HEK293 (cell line): ENCODE results near the gene PPIA.

ENCODE experiments used
- CTCF ChIA-PET: fragments of 350-600 bp; formaldehyde crosslinking; extraction: SDS; loops from one replicate; lab custom pipeline; 2021; ENCODE audit warnings: antibody characterized with exemption; lab: Yijun Ruan, JAX
- POLR2A ChIA-PET: fragments of 300-600 bp; formaldehyde crosslinking; extraction: SDS; loops from one replicate; lab custom pipeline; 2020; ENCODE audit warnings: antibody characterized with exemption, inconsistent platforms; lab: Yijun Ruan, JAX
- H3K27ac ChIP-seq: fragments of 200-500 bp; sonication (Bioruptor generic); 2 replicates; pipeline ENCODE4 v1.5.1; 2014; ENCODE audit warnings: low read depth, low read length, control low read depth, inconsistent platforms; ENCODE audit errors: extremely low read depth
- H3K36me3 ChIP-seq, 2 experiments: fragments of 200-500 bp in 1 of 2; sonication (Bioruptor generic) in 1 of 2; 1 replicate in 1 of 2; 2 replicates in 1 of 2; pipeline ENCODE4 v1.5.1; 2014 to 2017; ENCODE audit warnings: inconsistent platforms in 2 of 2, low read length in 2 of 2; ENCODE audit not compliant: control insufficient read depth in 2 of 2, insufficient read depth in 1 of 2
- H3K4me1 ChIP-seq: fragments of 200-500 bp; sonication (Bioruptor generic); 2 replicates; pipeline ENCODE4 v1.5.1; 2014; ENCODE audit warnings: mild to moderate bottlenecking, low read length, inconsistent platforms; ENCODE audit not compliant: control insufficient read depth, insufficient read depth
- H3K4me3 ChIP-seq: 2 replicates; pipeline ENCODE4 v1.5.1; 2011; ENCODE audit warnings: low read depth, mild to moderate bottlenecking, control low read depth, low read length, moderate library complexity
- H3K9me3 ChIP-seq: fragments of 200-500 bp; sonication (Bioruptor generic); 2 replicates; pipeline ENCODE4 v1.5.1; 2014; ENCODE audit warnings: low read depth, low read length, inconsistent platforms; ENCODE audit not compliant: control insufficient read depth, insufficient read depth
- AEBP2 ChIP-seq: fragments of 450-650 bp; formaldehyde crosslinking; IDR thresholded peaks from 2 replicates; pipeline ENCODE4 v1.5.1; 2016; ENCODE audit warnings: missing biosample characterization, missing genetic modification characterization, borderline replicate concordance
- BCL11B ChIP-seq: fragments of 450-650 bp; formaldehyde crosslinking; IDR thresholded peaks from 2 replicates; pipeline ENCODE4 v1.5.1; 2016; ENCODE audit warnings: low read depth, missing biosample characterization, missing genetic modification characterization
- EGR2 ChIP-seq: fragments of 450-650 bp; formaldehyde crosslinking; IDR thresholded peaks from 2 replicates; pipeline ENCODE4 v1.5.1; 2016; ENCODE audit warnings: low read depth, missing biosample characterization, missing genetic modification characterization
- FEZF1 ChIP-seq: fragments of 450-650 bp; formaldehyde crosslinking; IDR thresholded peaks from 2 replicates; pipeline ENCODE4 v1.5.1; 2016; ENCODE audit warnings: missing biosample characterization, missing genetic modification characterization
- GLIS1 ChIP-seq: fragments of 450-650 bp; formaldehyde crosslinking; IDR thresholded peaks from 2 replicates; pipeline ENCODE4 v1.5.1; 2016; ENCODE audit warnings: missing biosample characterization, missing genetic modification characterization
- HOXD13 ChIP-seq: sonication (generic); formaldehyde crosslinking; IDR thresholded peaks from 2 replicates; pipeline ENCODE4 v1.8.0; 2022; ENCODE audit warnings: missing genetic modification reagents, borderline replicate concordance
- IKZF3 ChIP-seq: fragments of 450-650 bp; IDR thresholded peaks from 2 replicates; pipeline ENCODE4 v1.5.0; 2018; ENCODE audit warnings: missing biosample characterization, mild to moderate bottlenecking, missing genetic modification characterization, moderate library complexity
- KLF1 ChIP-seq: fragments of 450-650 bp; formaldehyde crosslinking; IDR thresholded peaks from 2 replicates; pipeline ENCODE4 v1.5.1; 2016; ENCODE audit warnings: missing biosample characterization, missing genetic modification characterization
- KLF10 ChIP-seq: fragments of 450-650 bp; IDR thresholded peaks from 2 replicates; pipeline ENCODE4 v1.5.1; 2018; ENCODE audit warnings: missing biosample characterization, mild to moderate bottlenecking, missing genetic modification characterization
- KLF8 ChIP-seq: fragments of 450-650 bp; formaldehyde crosslinking; IDR thresholded peaks from 2 replicates; pipeline ENCODE4 v1.5.1; 2016; ENCODE audit warnings: missing biosample characterization, missing genetic modification characterization
- MZF1 ChIP-seq: fragments of 450-650 bp; formaldehyde crosslinking; IDR thresholded peaks from 2 replicates; pipeline ENCODE4 v1.5.1; 2017; ENCODE audit warnings: missing biosample characterization, missing genetic modification characterization, borderline replicate concordance
- SP2 ChIP-seq: fragments of 450-650 bp; formaldehyde crosslinking; IDR thresholded peaks from 2 replicates; pipeline ENCODE4 v1.5.1; 2016; ENCODE audit warnings: missing biosample characterization, missing genetic modification characterization
- ZBTB17 ChIP-seq: fragments of 450-650 bp; formaldehyde crosslinking; IDR thresholded peaks from 2 replicates; pipeline ENCODE4 v1.5.1; 2016; ENCODE audit warnings: missing biosample characterization, missing genetic modification characterization
- ZBTB44 ChIP-seq: fragments of 450-650 bp; IDR thresholded peaks from 2 replicates; pipeline ENCODE4 v1.5.1; 2018; ENCODE audit warnings: missing biosample characterization, mild to moderate bottlenecking, missing genetic modification characterization
- ZBTB7A ChIP-seq: fragments of 450-650 bp; formaldehyde crosslinking; IDR thresholded peaks from 2 replicates; pipeline ENCODE4 v1.5.1; 2016; ENCODE audit warnings: low read depth, missing biosample characterization, missing genetic modification characterization
- ZNF112 ChIP-seq: fragments of 450-650 bp; formaldehyde crosslinking; IDR thresholded peaks from 2 replicates; pipeline ENCODE4 v1.5.0; 2017; ENCODE audit warnings: missing biosample characterization, missing genetic modification characterization
- ZNF121 ChIP-seq: fragments of 450-650 bp; formaldehyde crosslinking; IDR thresholded peaks from 2 replicates; pipeline ENCODE4 v1.5.1; 2016; ENCODE audit warnings: missing biosample characterization, missing genetic modification characterization
- ZNF155 ChIP-seq: fragments of 450-650 bp; formaldehyde crosslinking; IDR thresholded peaks from 2 replicates; pipeline ENCODE4 v1.5.1; 2016; ENCODE audit warnings: missing biosample characterization, missing genetic modification characterization
- ZNF335 ChIP-seq: fragments of 450-650 bp; formaldehyde crosslinking; conservative IDR thresholded peaks from 2 replicates; pipeline ENCODE4 v1.5.1; 2016; ENCODE audit warnings: missing biosample characterization, missing genetic modification characterization
- ZNF423 ChIP-seq: fragments of 450-650 bp; formaldehyde crosslinking; IDR thresholded peaks from 2 replicates; pipeline ENCODE4 v1.5.1; 2016; ENCODE audit warnings: missing biosample characterization, missing genetic modification characterization
- ZNF645 ChIP-seq: fragments of 450-650 bp; formaldehyde crosslinking; IDR thresholded peaks from 2 replicates; pipeline ENCODE4; 2016; ENCODE audit warnings: missing biosample characterization, missing genetic modification characterization
- ZNF660 ChIP-seq: fragments of 450-650 bp; IDR thresholded peaks from 2 replicates; pipeline ENCODE4 v1.5.1; 2018; ENCODE audit warnings: missing biosample characterization, mild to moderate bottlenecking, missing genetic modification characterization
- ZNF692 ChIP-seq: fragments of 450-650 bp; formaldehyde crosslinking; IDR thresholded peaks from 2 replicates; pipeline ENCODE4 v1.5.1; 2016; ENCODE audit warnings: missing biosample characterization, missing genetic modification characterization
- ZNF707 ChIP-seq: fragments of 450-650 bp; formaldehyde crosslinking; IDR thresholded peaks from 2 replicates; pipeline ENCODE4 v1.5.1; 2016; ENCODE audit warnings: missing biosample characterization, missing genetic modification characterization
- ZNF76 ChIP-seq: fragments of 450-650 bp; formaldehyde crosslinking; IDR thresholded peaks from 2 replicates; pipeline ENCODE4; 2016; ENCODE audit warnings: low read depth, missing biosample characterization, missing genetic modification characterization, borderline replicate concordance
- ZNF768 ChIP-seq: fragments of 450-650 bp; formaldehyde crosslinking; IDR thresholded peaks from 2 replicates; pipeline ENCODE4 v1.5.1; 2018; ENCODE audit warnings: missing biosample characterization, mild to moderate bottlenecking, missing genetic modification characterization
- ZSCAN30 ChIP-seq: fragments of 450-650 bp; IDR thresholded peaks from 2 replicates; pipeline ENCODE4 v1.5.1; 2018; ENCODE audit warnings: missing biosample characterization, mild to moderate bottlenecking, missing genetic modification characterization, moderate library complexity
- ZXDB ChIP-seq: fragments of 450-650 bp; formaldehyde crosslinking; IDR thresholded peaks from 2 replicates; pipeline ENCODE4 v1.5.1; 2016; ENCODE audit warnings: missing biosample characterization, missing genetic modification characterization

The PPIA gene

GRCh38 chr7:44796504-44797328, at the start of gene PPIA (continued):
- TF ChIP-seq MZF1 (tag by site-specific recombination) (0 out of 2 replicates have a peak, but pooled peaks have one; percentile 26), KLF1 (tag by site-specific recombination) (peak; percentile 88), KLF8 (tag by site-specific recombination) (peak; percentile 66), ZSCAN30 (peak; percentile 76), ZBTB7A (peak; percentile 25; the same call in 1 of the 2 replicates), ZNF155 (tag by site-specific recombination) (no peak)

- Histone ChIP-seq H3K4me3 (peak within 1 kb of the TSS; percentile 92), H3K27ac (peak within 1 kb of the TSS; percentile 71), H3K36me3 (peaks cover 0 to 15% of the 10 kb centered on the region in 2 experiments; a peak in 2 of 3 replicates), H3K9me3 (no peaks in the 10 kb centered on the region), H3K4me1 (no peaks in the 10 kb centered on the region; the same call in 1 of the 2 replicates)
- CTCF ChIA-PET = interaction anchor here (0.7 to 1.2 kb wide), 2 partner anchors 174 kb away, joined by 3 read pairs; no protein-coding TSS in a partner anchor
- POLR2A ChIA-PET = interaction anchor here (0.5 to 2.6 kb wide), 6 partner anchors 30 to 174 kb away, joined by 3 to 12 read pairs (median 5); partner anchors contain the start of genes DDX56 and OGDH
- TF ChIP-seq ZXDB (tag by site-specific recombination) (no peak), ZNF76 (tag by site-specific recombination) (no peak), ZNF660 (tag by site-specific recombination) (peak; percentile 66; the same call in 1 of the 2 replicates), AEBP2 (no peak), ZNF768 (tag by site-specific recombination) (0 out of 2 replicates have a peak, but pooled peaks have one; percentile 22), ZNF645 (tag by site-specific recombination) (no peak), KLF10 (tag by site-specific recombination) (peak; percentile 81), ZBTB17 (tag by site-specific recombination) (peak; percentile 58; the same call in 1 of the 2 replicates), FEZF1 (no peak), KLF8 (tag by site-specific recombination) (peak; percentile 65), HOXD13 (CRISPR knock-in tag) (no peak), BCL11B (tag by site-specific recombination) (no peak), SP2 (tag by site-specific recombination) (peak; percentile 44), ZNF335 (tag by site-specific recombination) (peak; percentile 55), ZNF121 (tag by site-specific recombination) (peak; percentile 48), ZNF112 (no peak), IKZF3 (tag by site-specific recombination) (0 out of 2 replicates have a peak, but pooled peaks have one; percentile 34), GLIS1 (tag by site-specific recombination) (peak; percentile 44; the same call in 1 of the 2 replicates), ZBTB44 (tag by site-specific recombination) (peak; percentile 49), ZNF707 (tag by site-specific recombination) (no peak), ZNF423 (peak; percentile 86), EGR2 (tag by site-specific recombination) (no peak), ZNF692 (no peak)
Measured at GRCh38 chr7:44748045-44748947, 48.2 kb upstream of the PPIA start, which contains the start of gene ZMIZ2. Gene ZMIZ2 (plus strand): TSS chr7:44748847. CDS start chr7:44756250, 7,403 bp downstream.
